BE2C (cell line): ENCODE measurements around the gene CLUH.
A peak's percentile ranks its signal among the peaks of the same experiment; 100 is the strongest.

ENCODE experiments used
- DNase-seq: peaks from one replicate; pipeline ENCODE4 v3.0.0-alpha.2; 2020
- H3K27me3 ChIP-seq: fragments of 250-450 bp; sonication (Bioruptor Pico); 2 replicates; pipeline ENCODE4 v1.5.1; 2020; ENCODE audit warnings: mild to moderate bottlenecking
- H3K36me3 ChIP-seq: fragments of 250-450 bp; sonication (Bioruptor Pico); 2 replicates; pipeline ENCODE4 v1.5.1; 2020; ENCODE audit warnings: mild to moderate bottlenecking
- H3K4me1 ChIP-seq: fragments of 250-450 bp; sonication (Bioruptor Pico); 2 replicates; pipeline ENCODE4 v1.5.1; 2020
- H3K4me3 ChIP-seq: 2 replicates; pipeline ENCODE4 v1.5.1; 2011; ENCODE audit warnings: low read depth, low read length
- H3K9me3 ChIP-seq: fragments of 250-450 bp; sonication (Bioruptor Pico); 2 replicates; pipeline ENCODE4 v1.5.1; 2020
- CTCF ChIP-seq: IDR thresholded peaks from 2 replicates; pipeline ENCODE4 v1.5.1; 2012; ENCODE audit warnings: mild to moderate bottlenecking, low read depth, low read length

CLUH gene

GRCh38 chr17:2734939-2735338 is 23.4 kb upstream of the CLUH start:
- Histone ChIP-seq H3K4me1 (no peaks in the 10 kb centered on the region), H3K36me3 (no peaks in the 10 kb centered on the region), H3K9me3 (no peaks in the 10 kb centered on the region), H3K27me3 (no peaks in the 10 kb centered on the region), H3K4me3 (no peak overlapping the region)
- no peak for TF ChIP-seq CTCF
- no peak for DNase-seq

- no peak overlapping the region for H3K4me3 ChIP-seq
- no peaks in the 10 kb centered on the region for H3K4me1 ChIP-seq
- H3K9me3 ChIP-seq: no peaks in the 10 kb centered on the region
- no peak for DNase-seq
- TF ChIP-seq CTCF: no peak
- H3K36me3 ChIP-seq: no peaks in the 10 kb centered on the region
- no peaks in the 10 kb centered on the region for H3K27me3 ChIP-seq
Observed at GRCh38 chr17:2731807-2732206, 20.2 kb upstream of the CLUH start.

- H3K9me3 ChIP-seq: no peaks in the 10 kb centered on the region
- H3K36me3 ChIP-seq: no peaks in the 10 kb centered on the region
- no peak overlapping the region for H3K4me3 ChIP-seq
- TF ChIP-seq CTCF: no peak
- no peaks in the 10 kb centered on the region for H3K27me3 ChIP-seq
- H3K4me1 ChIP-seq: no peaks in the 10 kb centered on the region
- no peak for DNase-seq
Observed at GRCh38 chr17:2730764-2731353, 19.3 kb upstream of the CLUH start.

- H3K9me3 ChIP-seq: no peaks in the 10 kb centered on the region
- no peak overlapping the region for H3K4me3 ChIP-seq
- no peaks in the 10 kb centered on the region for H3K36me3 ChIP-seq
- no peak for TF ChIP-seq CTCF
- no peak for DNase-seq
- H3K4me1 ChIP-seq: no peaks in the 10 kb centered on the region
- H3K27me3 ChIP-seq: no peaks in the 10 kb centered on the region
Observed at GRCh38 chr17:2724784-2725164, 13.2 kb upstream of the CLUH start.

- Histone ChIP-seq H3K27me3 (no peaks in the 10 kb centered on the region), H3K9me3 (no peaks in the 10 kb centered on the region), H3K4me3 (no peak overlapping the region), H3K36me3 (no peaks in the 10 kb centered on the region), H3K4me1 (no peaks in the 10 kb centered on the region)
- no peak for DNase-seq
- TF ChIP-seq CTCF: no peak
Observed at GRCh38 chr17:2723997-2724783, 12.6 kb upstream of the CLUH start.

- Histone ChIP-seq H3K27me3 (no peaks in the 10 kb centered on the region), H3K4me1 (no peaks in the 10 kb centered on the region), H3K9me3 (no peaks in the 10 kb centered on the region), H3K36me3 (no peaks in the 10 kb centered on the region), H3K4me3 (no peak overlapping the region)
- TF ChIP-seq CTCF: no peak
- peak; percentile 31 for DNase-seq
Observed at GRCh38 chr17:2723505-2723996, 12.0 kb upstream of the CLUH start.
